ENCODE measurements around the gene FAM237B.

GRCh38 chr7:90347759-90348158 lies 26.7 kb upstream of the FAM237B start:
- TF ChIP-seq, protein P1, sequence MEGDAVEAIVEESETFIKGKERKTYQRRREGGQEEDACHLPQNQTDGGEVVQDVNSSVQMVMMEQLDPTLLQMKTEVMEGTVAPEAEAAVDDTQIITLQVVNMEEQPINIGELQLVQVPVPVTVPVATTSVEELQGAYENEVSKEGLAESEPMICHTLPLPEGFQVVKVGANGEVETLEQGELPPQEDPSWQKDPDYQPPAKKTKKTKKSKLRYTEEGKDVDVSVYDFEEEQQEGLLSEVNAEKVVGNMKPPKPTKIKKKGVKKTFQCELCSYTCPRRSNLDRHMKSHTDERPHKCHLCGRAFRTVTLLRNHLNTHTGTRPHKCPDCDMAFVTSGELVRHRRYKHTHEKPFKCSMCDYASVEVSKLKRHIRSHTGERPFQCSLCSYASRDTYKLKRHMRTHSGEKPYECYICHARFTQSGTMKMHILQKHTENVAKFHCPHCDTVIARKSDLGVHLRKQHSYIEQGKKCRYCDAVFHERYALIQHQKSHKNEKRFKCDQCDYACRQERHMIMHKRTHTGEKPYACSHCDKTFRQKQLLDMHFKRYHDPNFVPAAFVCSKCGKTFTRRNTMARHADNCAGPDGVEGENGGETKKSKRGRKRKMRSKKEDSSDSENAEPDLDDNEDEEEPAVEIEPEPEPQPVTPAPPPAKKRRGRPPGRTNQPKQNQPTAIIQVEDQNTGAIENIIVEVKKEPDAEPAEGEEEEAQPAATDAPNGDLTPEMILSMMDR (conservative IDR thresholded peaks at IDR 0.05 in 1 of 2, IDR thresholded peaks at IDR 0.05 in 1 of 2; ENCODE audit: low read depth in 1 of 2, low read length in 2 of 2): no peak
- no peak for TF ChIP-seq EZH2 (IDR thresholded peaks at IDR 0.05; ENCODE audit: low read length, missing control alignments)
